Activated T-cell treated with anti-CD3 and anti-CD28 coated beads for 4 hours (primary cell): ENCODE data around the gene TBC1D8.

Experiments used
- DNase-seq: peaks from one replicate; pipeline ENCODE4 v3.0.0-alpha.2; 2020

The TBC1D8 gene

GRCh38 chr2:101111917-101112771 lies 39.0 kb downstream of the TBC1D8 start:
- no peak for DNase-seq

- no peak for DNase-seq
Observed at GRCh38 chr2:101111262-101111838, 39.8 kb downstream of the TBC1D8 start.

- DNase-seq: no peak
Observed at GRCh38 chr2:101109451-101110118, 41.6 kb downstream of the TBC1D8 start.

GRCh38 chr2:101108357-101108756 lies 42.8 kb downstream of the TBC1D8 start:
- DNase-seq: no peak

- DNase-seq: no peak
Observed at GRCh38 chr2:101107241-101107640, 43.9 kb downstream of the TBC1D8 start.

- no peak for DNase-seq
Observed at GRCh38 chr2:101106453-101107181, 44.6 kb downstream of the TBC1D8 start.

GRCh38 chr2:101105654-101106053 lies 45.5 kb downstream of the TBC1D8 start:
- no peak for DNase-seq

- DNase-seq: no peak
Observed at GRCh38 chr2:101097638-101098037, 53.5 kb downstream of the TBC1D8 start.

GRCh38 chr2:101096619-101097142 lies 54.5 kb downstream of the TBC1D8 start:
- no peak for DNase-seq

- no peak for DNase-seq
Observed at GRCh38 chr2:101094351-101094750, 56.8 kb downstream of the TBC1D8 start.

- no peak for DNase-seq
Observed at GRCh38 chr2:101089942-101090799, 61.0 kb downstream of the TBC1D8 start.

GRCh38 chr2:101089419-101089818 lies 61.8 kb downstream of the TBC1D8 start:
- DNase-seq: no peak

GRCh38 chr2:101087638-101088037 lies 63.5 kb downstream of the TBC1D8 start:
- DNase-seq: no peak

- no peak for DNase-seq
Observed at GRCh38 chr2:101083613-101084012, 67.6 kb downstream of the TBC1D8 start.

GRCh38 chr2:101082998-101083397 lies 68.2 kb downstream of the TBC1D8 start:
- no peak for DNase-seq

GRCh38 chr2:101081375-101081907 lies 69.7 kb downstream of the TBC1D8 start:
- DNase-seq: no peak

- no peak for DNase-seq
Observed at GRCh38 chr2:101080211-101081068, 70.7 kb downstream of the TBC1D8 start.

- no peak for DNase-seq
Observed at GRCh38 chr2:101076581-101076980, 74.6 kb downstream of the TBC1D8 start.

GRCh38 chr2:101064868-101065549 lies 86.2 kb downstream of the TBC1D8 start:
- no peak for DNase-seq

GRCh38 chr2:101064505-101064867 lies 86.7 kb downstream of the TBC1D8 start:
- DNase-seq: no peak
